Brain pericyte (primary cell): ENCODE measurements around the gene RNF6.
A peak's percentile ranks its signal among the peaks of the same experiment; 100 is the strongest.
"Not testable (repeated sequence)": the region's sequence is repeated elsewhere in the genome, so short reads cannot be mapped to it uniquely, and the experiment has no call there.

Experiments used
- DNase-seq: peaks from one replicate; pipeline ENCODE4 v3.0.0-alpha.2; 2012; ENCODE audit warnings: low read depth, low spot score

RNF6 gene

GRCh38 chr13:26221721-26222519 is at the start of gene RNF6:
Gene RNF6, minus strand, starts transcription at chr13:26222314. Its CDS starts 2,665 bp downstream, at chr13:26219649.
- DNase-seq = peak; percentile 94

- DNase-seq = no peak
These were observed 48.6 kb upstream of the RNF6 start for GRCh38 chr13:26270707-26271106.

GRCh38 chr13:26266311-26266710 is 44.2 kb upstream of the RNF6 start:
- DNase-seq = no peak

GRCh38 chr13:26262156-26262555 is 40.0 kb upstream of the RNF6 start:
- no peak for DNase-seq

- no peak for DNase-seq
These were observed 37.5 kb upstream of the RNF6 start for GRCh38 chr13:26259634-26260033.

GRCh38 chr13:26257049-26257448 is 34.9 kb upstream of the RNF6 start:
- no peak for DNase-seq

GRCh38 chr13:26255691-26256277 is 33.7 kb upstream of the RNF6 start:
- no peak for DNase-seq

- DNase-seq = no peak
These were observed 33.0 kb upstream of the RNF6 start for GRCh38 chr13:26255115-26255514.

- DNase-seq = no peak
These were observed 32.5 kb upstream of the RNF6 start for GRCh38 chr13:26254583-26255111.

GRCh38 chr13:26253787-26254582 is 31.9 kb upstream of the RNF6 start, which contains the start of gene CDK8:
Gene CDK8, plus strand, starts transcription at chr13:26254129. Its CDS starts 513 bp downstream, at chr13:26254642.
- peak; percentile 79 for DNase-seq

- DNase-seq = no peak
These were observed 31.2 kb upstream of the RNF6 start for GRCh38 chr13:26253262-26253786.

- DNase-seq = not testable (repeated sequence)
These were observed 29.9 kb upstream of the RNF6 start for GRCh38 chr13:26252006-26252405.

GRCh38 chr13:26249551-26249950 is 27.4 kb upstream of the RNF6 start:
- no peak for DNase-seq

GRCh38 chr13:26247608-26248007 is 25.5 kb upstream of the RNF6 start:
- no peak for DNase-seq

GRCh38 chr13:26247011-26247410 is 24.9 kb upstream of the RNF6 start:
- DNase-seq = no peak

GRCh38 chr13:26246154-26246553 is 24.0 kb upstream of the RNF6 start:
- no peak for DNase-seq

GRCh38 chr13:26236296-26236695 is 14.2 kb upstream of the RNF6 start:
- DNase-seq = no peak

GRCh38 chr13:26230703-26231102 is 8.6 kb upstream of the RNF6 start:
- DNase-seq = no peak

GRCh38 chr13:26229080-26229615 is 7.0 kb upstream of the RNF6 start:
- DNase-seq = no peak

- no peak for DNase-seq
These were observed 6.0 kb upstream of the RNF6 start for GRCh38 chr13:26228096-26228495.

GRCh38 chr13:26227166-26227971 is 5.3 kb upstream of the RNF6 start:
- DNase-seq = no peak
